CD4-positive, alpha-beta T cell treated with Interleukin-17A for 1 hour (primary cell): ENCODE data around the gene PRKACA.
"Not testable (repeated sequence)": the region's sequence is repeated elsewhere in the genome, so short reads cannot be mapped to it uniquely, and the experiment has no call there.

ENCODE experiments used
- DNase-seq: peaks from one replicate; pipeline ENCODE4 v3.0.0-alpha.2; 2020

PRKACA gene

GRCh38 chr19:14147797-14148605 is 30.4 kb upstream of the PRKACA start:
- DNase-seq, result peak; percentile 66

- no peak for DNase-seq
These were observed 29.2 kb upstream of the PRKACA start for GRCh38 chr19:14146789-14147216.

GRCh38 chr19:14146169-14146568 is 28.6 kb upstream of the PRKACA start:
- DNase-seq, result not testable (repeated sequence)

- DNase-seq, result no peak
These were observed 27.8 kb upstream of the PRKACA start for GRCh38 chr19:14145381-14145780.

DNA sequence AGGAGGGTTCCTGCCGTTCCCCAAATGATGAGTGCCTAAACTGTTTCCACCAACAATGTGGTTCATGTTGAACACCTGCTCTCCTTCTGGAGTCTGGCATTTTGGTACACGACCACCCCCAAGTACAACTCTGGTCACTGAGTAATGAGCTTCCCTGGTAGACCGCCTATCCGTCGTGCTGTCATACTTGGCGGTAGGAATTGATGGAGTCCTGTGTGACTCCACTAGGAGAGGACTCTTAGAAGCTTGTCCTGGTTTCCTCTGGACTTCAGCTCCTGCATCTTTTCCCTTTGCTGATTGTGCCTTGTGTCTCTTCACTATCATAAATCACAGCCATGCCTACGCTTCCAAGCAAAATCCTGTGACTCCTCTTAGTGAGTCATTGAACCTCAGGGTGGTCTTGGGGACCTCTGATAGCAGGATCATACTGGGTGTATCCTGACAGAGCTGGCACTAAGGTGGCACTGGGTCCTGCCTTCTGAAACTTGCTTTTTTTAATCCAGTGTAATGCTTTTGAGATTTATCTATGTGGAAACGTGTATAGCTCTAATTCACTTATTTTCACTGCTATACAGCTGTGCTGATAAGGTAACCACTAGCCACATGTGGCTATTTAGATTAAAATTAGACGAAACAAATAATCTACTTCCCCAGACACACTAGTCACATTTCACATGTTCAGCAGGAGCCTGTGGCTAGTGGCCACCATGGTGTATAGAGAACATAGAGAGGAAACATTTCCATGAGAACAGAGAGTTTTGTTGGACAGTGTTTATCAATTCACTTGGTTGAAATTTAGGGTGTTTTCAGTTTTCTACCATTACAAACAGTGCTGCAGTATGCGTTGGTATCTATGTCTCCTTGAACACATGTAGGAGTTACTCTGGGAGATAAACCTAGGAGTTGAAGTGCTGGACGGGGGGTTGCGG is 25.0 kb upstream of the PRKACA start:
- DNase-seq, result no peak

DNA sequence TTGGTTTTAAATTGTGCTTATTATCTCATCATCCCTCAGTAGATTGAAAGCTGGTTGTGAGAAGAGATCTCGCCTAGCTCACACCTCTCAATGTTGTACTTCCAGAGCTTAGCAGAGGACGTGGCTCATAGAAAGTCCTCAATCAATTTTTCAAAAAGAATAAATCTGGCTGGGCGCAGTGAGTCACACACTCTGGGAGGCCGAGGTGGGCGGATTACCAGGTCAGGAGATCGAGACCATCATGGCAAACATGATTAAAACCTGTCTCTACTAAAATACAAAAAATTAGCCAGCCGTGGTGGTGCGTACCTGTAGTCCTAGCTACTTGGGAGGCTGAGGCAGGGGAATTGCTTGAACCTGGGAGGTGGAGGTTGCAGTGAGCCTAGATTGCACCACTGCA is 23.5 kb upstream of the PRKACA start:
- no peak for DNase-seq

- DNase-seq, result no peak
These were observed 22.4 kb upstream of the PRKACA start for GRCh38 chr19:14139944-14140343.

DNA sequence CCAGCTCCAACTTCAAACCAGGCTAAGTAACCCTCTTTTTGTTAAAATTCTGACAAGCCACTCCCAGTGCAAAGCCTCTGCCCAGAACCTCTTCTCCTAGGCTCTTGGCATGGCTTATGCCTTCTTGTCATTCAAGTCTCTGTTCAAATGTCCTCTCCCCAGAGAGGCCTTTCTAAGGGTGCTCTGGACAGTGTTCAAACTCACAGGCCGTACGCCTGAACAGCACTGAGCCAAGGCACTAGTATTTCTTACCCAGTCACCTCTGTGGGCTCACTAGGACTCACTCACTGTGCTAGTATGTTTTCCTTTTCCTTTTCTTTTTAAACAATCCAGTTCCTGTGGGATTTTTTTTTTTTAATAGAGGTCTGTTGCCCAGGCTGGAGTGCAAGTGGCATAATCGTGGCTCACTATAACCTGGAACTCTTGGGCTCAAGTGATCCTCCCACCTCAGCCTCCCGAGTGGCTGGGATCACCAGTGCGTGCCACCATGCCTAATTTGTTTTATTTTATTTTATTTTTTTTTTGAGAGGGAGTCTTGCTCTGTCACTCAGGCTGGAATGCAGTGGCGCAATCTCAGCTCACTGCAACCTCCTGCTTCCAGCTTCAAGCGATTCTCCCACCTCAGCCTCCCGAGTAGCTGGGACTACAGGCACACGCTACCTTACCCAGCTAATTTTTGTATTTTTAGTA is 21.2 kb upstream of the PRKACA start:
- no peak for DNase-seq

GRCh38 chr19:14136509-14137281 is 19.1 kb upstream of the PRKACA start, which contains the start of gene ASF1B:
ASF1B (minus strand) TSS chr19:14136589; CDS start chr19:14136456, 133 bp downstream.
- peak; percentile 99 for DNase-seq

DNA sequence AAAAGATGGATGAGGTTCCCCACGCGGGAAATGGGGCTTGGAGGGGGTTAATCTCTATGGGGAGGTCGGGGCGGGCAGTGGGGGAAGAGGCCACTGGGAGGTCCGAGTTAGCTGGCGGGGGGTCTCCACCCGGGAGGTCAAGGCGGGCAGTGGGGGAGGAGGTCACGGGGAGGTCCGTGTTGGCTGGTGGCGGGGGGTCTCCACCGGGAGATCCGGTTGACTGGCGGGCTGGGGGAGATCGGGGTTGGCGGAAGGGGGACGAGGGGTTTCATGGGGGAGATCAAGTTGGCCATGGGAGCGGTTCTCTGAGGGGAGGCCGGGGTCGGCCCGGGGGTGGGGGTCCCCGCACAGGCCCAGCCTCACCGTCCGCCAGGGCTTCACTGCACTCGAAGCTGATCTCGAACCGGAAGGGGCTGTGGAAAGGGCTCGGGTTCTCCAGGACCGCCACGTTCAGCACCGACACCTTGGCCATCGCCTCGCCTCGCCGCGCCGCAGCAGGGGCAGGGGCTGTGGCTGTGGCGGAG is 18.5 kb upstream of the PRKACA start:
- DNase-seq, result no peak

DNA sequence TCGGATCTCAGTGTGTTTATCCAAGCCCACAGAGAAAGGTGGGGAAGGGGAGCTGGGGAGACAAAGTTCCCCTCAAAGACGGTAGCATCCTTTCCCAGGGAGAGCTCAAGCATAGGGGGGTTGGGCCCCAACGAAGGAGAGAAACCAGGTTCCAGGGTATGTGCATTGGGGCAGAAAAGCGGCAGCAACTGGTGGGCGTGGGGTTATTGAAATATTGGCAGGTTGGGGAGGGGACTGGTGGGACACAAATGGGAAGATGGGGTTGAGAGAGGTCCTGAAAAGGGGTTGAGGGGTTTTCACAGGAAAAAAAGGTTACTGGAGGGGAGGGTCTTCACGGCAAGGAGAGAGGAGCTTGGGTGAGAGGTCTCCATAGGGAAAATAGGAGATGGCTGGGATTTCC is 17.8 kb upstream of the PRKACA start:
- no peak for DNase-seq

- DNase-seq, result no peak
These were observed 10.5 kb upstream of the PRKACA start for GRCh38 chr19:14127929-14128509.

DNA sequence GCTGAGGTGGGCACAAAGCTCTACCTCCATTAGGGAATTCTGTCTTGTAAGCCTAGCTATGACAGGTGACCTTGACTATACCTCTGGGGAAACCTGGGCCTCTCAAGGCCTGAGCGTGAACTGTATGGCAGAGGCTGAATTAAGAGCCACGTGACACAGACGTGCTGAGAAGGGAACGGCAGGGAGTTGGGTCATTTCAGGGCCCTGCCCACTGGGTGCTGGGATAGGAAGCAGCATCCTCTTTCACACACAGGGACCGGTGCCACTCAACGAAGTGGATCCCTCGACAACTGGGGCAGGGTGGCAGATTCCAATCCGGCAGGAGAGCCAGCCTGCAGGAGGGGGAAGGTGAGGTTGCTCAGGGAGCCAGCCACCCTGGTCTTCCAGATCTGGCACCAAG is 9.6 kb upstream of the PRKACA start:
- DNase-seq, result no peak

GRCh38 chr19:14122924-14123323 is 5.4 kb upstream of the PRKACA start:
- no peak for DNase-seq

GRCh38 chr19:14120497-14120780 is 2.9 kb upstream of the PRKACA start:
- no peak for DNase-seq

GRCh38 chr19:14119644-14120496 is 2.3 kb upstream of the PRKACA start:
- DNase-seq, result no peak

- DNase-seq, result no peak
These were observed 1.6 kb upstream of the PRKACA start for GRCh38 chr19:14119146-14119545.

- peak; percentile 67 for DNase-seq
These were observed 846 bp upstream of the PRKACA start for GRCh38 chr19:14118165-14119051.

- DNase-seq, result peak; percentile 18
These were observed 514 bp downstream of the PRKACA start for GRCh38 chr19:14116918-14117578.
